GM19099 (cell line): ENCODE data around the gene PLCXD3.

ENCODE experiments used
- POLR2A ChIP-seq: IDR thresholded peaks from 3 replicates; pipeline ENCODE4 v1.6.1; 2011; ENCODE audit warnings: low read depth; ENCODE audit not compliant: insufficient read length; ENCODE audit errors: extremely low read depth

PLCXD3 gene

GRCh38 chr5:41356786-41357185, 153.6 kb downstream of the PLCXD3 start:
- no peak for TF ChIP-seq POLR2A

- TF ChIP-seq POLR2A = no peak
These were observed 160.6 kb downstream of the PLCXD3 start for GRCh38 chr5:41349846-41350245.

GRCh38 chr5:41347569-41347968, 162.8 kb downstream of the PLCXD3 start:
- TF ChIP-seq POLR2A = no peak

GRCh38 chr5:41346609-41347008, 163.8 kb downstream of the PLCXD3 start:
- no peak for TF ChIP-seq POLR2A

- TF ChIP-seq POLR2A = no peak
These were observed 165.1 kb downstream of the PLCXD3 start for GRCh38 chr5:41345295-41345694.

- no peak for TF ChIP-seq POLR2A
These were observed 171.1 kb downstream of the PLCXD3 start for GRCh38 chr5:41339339-41339738.

- no peak for TF ChIP-seq POLR2A
These were observed 172.2 kb downstream of the PLCXD3 start for GRCh38 chr5:41338136-41338675.

GRCh38 chr5:41337724-41338123, 172.7 kb downstream of the PLCXD3 start:
- TF ChIP-seq POLR2A = no peak

GRCh38 chr5:41337216-41337615, 173.2 kb downstream of the PLCXD3 start:
- no peak for TF ChIP-seq POLR2A

- no peak for TF ChIP-seq POLR2A
These were observed 173.9 kb downstream of the PLCXD3 start for GRCh38 chr5:41336471-41336870.

- no peak for TF ChIP-seq POLR2A
These were observed 174.7 kb downstream of the PLCXD3 start for GRCh38 chr5:41335596-41336181.

- no peak for TF ChIP-seq POLR2A
These were observed 175.6 kb downstream of the PLCXD3 start for GRCh38 chr5:41334758-41335157.

- TF ChIP-seq POLR2A = no peak
These were observed 176.2 kb downstream of the PLCXD3 start for GRCh38 chr5:41334221-41334620.

GRCh38 chr5:41325074-41325473, 185.3 kb downstream of the PLCXD3 start:
- TF ChIP-seq POLR2A = no peak

- TF ChIP-seq POLR2A = no peak
These were observed 197.8 kb downstream of the PLCXD3 start for GRCh38 chr5:41312478-41313060.

- no peak for TF ChIP-seq POLR2A
These were observed 198.3 kb downstream of the PLCXD3 start for GRCh38 chr5:41312066-41312465.

GRCh38 chr5:41309275-41309674, 201.1 kb downstream of the PLCXD3 start:
- no peak for TF ChIP-seq POLR2A

GRCh38 chr5:41306005-41306404, 204.4 kb downstream of the PLCXD3 start:
- TF ChIP-seq POLR2A = no peak

- TF ChIP-seq POLR2A = no peak
These were observed 205.3 kb downstream of the PLCXD3 start for GRCh38 chr5:41305056-41305455.
